Measurements from ENCODE around the gene CLGN.
A peak's percentile ranks its signal among the peaks of the same experiment; 100 is the strongest.

The CLGN gene

GRCh38 chr4:140373328-140374129 lies 53.9 kb downstream of the CLGN start, which contains the start of gene SCOC:
SCOC (plus strand) TSS chr4:140373646; CDS start chr4:140379171, 5,525 bp downstream.
- peak; percentile 96 for DNase-seq

GRCh38 chr4:140372751-140373327 lies 54.6 kb downstream of the CLGN start:
- peak; percentile 10 to 22 for DNase-seq

- no peak for DNase-seq
Observed at GRCh38 chr4:140368686-140369085, 58.8 kb downstream of the CLGN start.

- no peak for DNase-seq
Observed at GRCh38 chr4:140367738-140368137, 59.7 kb downstream of the CLGN start.

GRCh38 chr4:140363558-140363957 lies 63.9 kb downstream of the CLGN start:
- no peak for DNase-seq

DNA sequence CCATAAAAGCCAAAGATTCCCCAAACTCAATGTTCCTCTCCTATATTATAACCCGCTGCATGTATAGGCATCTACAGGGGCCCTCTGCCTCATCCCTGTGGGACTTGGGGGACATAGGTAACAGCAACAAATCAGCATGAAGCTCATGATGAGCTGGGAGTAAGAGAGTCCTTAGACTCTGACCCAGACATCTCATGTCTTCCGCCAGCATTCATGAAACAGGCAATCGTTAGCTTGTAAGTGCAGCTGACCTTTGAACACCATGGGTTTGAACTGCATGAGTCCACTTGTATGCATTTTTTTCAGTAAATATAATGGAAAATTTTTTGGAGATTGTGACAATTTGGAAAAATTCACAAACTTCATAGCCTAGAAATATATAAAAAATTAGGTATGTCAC lies 64.4 kb downstream of the CLGN start:
- no peak for DNase-seq

GRCh38 chr4:140361099-140361498 lies 66.3 kb downstream of the CLGN start:
- DNase-seq, result no peak

DNA sequence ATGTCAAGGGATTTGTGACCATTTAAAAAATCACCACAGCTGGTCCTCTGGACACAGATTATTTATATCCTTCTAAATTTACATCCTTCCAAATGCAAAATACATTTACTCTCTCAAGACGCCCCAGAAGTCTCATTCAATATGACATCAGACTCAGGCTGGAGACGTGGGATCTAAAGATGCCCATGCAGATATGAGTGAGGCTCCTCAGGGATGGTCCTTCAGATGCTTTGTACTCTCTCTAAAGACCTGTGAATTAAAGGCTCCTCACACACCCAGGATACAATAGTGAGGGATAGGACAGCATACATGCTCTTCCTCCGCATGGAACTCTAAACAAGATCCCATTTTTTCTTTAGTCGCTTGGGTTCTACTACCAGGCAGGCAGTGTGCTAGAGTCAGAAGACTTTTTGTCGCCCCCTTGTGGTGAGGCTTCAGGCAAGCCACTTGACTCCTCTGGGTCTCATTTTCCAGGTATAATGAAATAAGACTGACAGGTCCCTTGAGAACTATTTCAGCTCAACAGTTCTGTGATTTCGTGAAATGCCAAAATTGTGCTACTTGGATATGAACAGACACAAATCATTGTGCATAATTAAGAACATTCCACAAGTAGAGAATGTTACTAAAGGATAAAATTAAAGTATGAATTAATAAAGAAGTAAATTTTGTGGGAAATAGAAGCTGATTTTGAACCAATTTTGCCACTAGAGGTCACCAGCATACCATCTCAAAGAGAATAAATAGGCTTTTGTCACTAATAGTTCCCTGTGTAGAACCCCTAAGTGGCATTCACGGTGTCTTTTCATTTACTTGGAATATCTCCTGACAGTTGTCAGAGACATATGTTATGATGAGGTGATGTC lies 67.7 kb downstream of the CLGN start:
- peak; percentile 74 to 76 for DNase-seq

DNA sequence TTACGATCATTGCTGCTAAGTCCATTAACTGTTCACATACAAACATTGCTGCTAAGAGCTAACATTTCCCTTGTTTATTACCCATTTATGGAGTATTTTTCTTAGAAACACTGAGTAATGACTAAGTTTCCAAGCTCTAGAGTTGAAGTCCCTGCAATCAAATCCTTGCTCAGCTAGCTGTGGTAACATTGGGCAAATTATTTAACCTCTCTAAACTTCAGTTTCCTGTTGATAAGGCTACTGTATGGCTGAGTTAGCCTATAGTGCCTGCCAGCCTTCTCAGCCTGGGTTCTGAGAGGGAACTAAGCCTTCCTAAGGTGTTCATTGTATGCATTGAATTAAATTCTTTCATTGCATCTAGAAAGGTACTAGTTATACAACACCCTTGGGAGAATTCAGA lies 69.2 kb downstream of the CLGN start:
- DNase-seq, result no peak

GRCh38 chr4:140357868-140358267 lies 69.6 kb downstream of the CLGN start:
- no peak for DNase-seq

DNA sequence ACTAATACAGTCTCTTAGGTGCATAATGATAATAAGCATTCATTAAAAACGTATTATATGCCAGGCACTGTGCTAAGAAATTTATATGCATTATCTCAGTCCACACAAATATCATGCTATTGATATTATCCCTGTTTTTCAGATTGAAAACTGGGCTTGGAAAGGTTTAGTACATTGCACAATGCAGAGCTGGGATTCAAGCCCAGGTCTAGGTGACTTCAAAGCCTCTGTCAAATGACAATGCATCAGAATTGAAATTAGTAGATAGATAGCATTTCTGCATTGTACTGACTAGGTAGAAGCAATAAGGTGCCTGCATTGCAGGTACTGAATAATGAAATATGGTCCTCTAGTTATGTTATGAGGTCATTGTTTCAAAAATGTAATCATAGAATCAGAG lies 72.2 kb downstream of the CLGN start:
- DNase-seq, result no peak

DNA sequence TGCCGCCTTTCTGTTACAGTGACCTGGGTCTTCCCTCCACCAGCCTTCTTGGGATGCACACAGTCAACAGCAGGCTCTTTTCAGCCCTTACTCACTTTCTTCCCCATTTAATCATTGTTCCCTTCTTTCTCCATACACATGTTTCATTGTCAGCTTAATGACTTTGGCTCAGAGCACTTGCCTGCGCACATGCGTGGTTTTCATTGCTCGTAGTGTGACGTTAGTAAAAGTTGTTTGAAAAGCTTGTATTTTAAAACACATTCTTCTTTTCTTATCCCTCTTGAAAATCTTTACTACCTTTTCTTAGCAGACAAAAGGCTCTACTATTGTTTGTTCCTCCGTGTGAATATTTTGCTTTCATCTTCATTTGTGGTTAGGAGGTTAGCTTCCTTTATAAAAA lies 73.7 kb downstream of the CLGN start:
- no peak for DNase-seq

- DNase-seq, result no peak
Observed at GRCh38 chr4:140351093-140352075, 76.1 kb downstream of the CLGN start.

GRCh38 chr4:140349816-140350215 lies 77.6 kb downstream of the CLGN start:
- no peak for DNase-seq

DNA sequence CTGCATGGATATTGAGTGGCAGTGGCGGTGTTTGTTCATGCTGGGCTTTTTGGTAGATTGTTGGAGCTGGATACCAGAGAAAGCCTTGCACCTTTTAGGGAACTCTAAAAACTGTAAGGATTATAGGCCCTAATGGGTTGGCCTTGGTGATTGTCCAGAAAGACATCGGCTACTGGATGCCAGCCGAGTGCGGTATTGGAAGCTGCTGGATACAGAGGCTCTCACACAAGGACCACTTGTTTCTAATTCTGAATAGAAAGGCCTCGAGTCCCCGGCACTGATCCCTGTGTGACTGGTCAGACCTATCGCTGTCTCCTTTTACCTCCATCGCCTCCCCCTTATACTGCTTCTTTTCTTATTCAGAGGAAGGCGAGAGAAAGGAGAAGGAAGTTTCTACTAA lies 81.3 kb downstream of the CLGN start:
- no peak for DNase-seq

GRCh38 chr4:140344621-140345020 lies 82.8 kb downstream of the CLGN start:
- DNase-seq, result no peak

DNA sequence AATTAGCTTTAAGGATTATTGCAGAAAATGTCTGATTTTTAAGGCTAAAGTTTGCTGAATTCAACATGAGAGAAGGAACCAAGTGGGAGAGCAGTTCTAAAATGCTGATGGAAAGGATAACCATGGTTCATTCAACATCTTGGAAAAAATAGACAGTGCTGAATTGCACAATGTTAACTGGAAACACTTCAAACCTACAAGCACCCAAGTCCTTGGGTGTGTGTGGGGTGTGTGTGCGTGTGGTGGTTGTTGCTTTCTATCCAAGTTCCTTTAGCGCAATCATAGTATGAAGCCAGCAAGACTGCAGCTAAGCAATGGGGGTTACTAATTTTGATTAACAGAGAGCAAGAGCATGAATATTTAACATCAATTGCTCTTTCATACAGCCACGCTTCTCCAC lies 83.3 kb downstream of the CLGN start:
- DNase-seq, result no peak

- DNase-seq, result no peak
Observed at GRCh38 chr4:140343303-140343702, 84.1 kb downstream of the CLGN start.

GRCh38 chr4:140342620-140343019 lies 84.8 kb downstream of the CLGN start:
- no peak for DNase-seq
